GM10248 (cell line): ENCODE results near the gene RPL10.

Experiments used
- CTCF ChIA-PET: fragments of 300-600 bp; sonication (Branson Sonifier 250); formaldehyde crosslinking; extraction: SDS; loops from one replicate; lab custom pipeline; 2021; ENCODE audit warnings: antibody characterized with exemption; lab: Yijun Ruan, JAX
- POLR2A ChIA-PET: fragments of 350-650 bp; sonication (Branson Sonifier 250); formaldehyde crosslinking; extraction: SDS; loops from one replicate; lab custom pipeline; 2020; ENCODE audit warnings: antibody characterized with exemption; lab: Yijun Ruan, JAX
- DNase-seq: peaks from one replicate; pipeline ENCODE4 v3.0.0; 2012; ENCODE audit errors: extremely low spot score
- CTCF ChIP-seq: IDR thresholded peaks from 2 replicates; pipeline ENCODE4 v1.5.1; 2012; ENCODE audit warnings: mild to moderate bottlenecking, low read depth; ENCODE audit errors: extremely low read depth, missing control alignments, control extremely low read depth

The RPL10 gene

GRCh38 chrX:154379569-154379951 lies 18.6 kb upstream of the RPL10 start:
- DNase-seq: no peak
- CTCF ChIA-PET: interaction anchor here (1.0 to 1.1 kb wide), 2 partner anchors 19 to 147 kb away, joined by 3 to 4 read pairs; partner anchors contain the start of gene RPL10
- POLR2A ChIA-PET: no interaction called here

GRCh38 chrX:154380153-154380552 lies 18.0 kb upstream of the RPL10 start:
- CTCF ChIA-PET: no interaction called here
- TF ChIP-seq CTCF: no peak
- no peak for DNase-seq
- POLR2A ChIA-PET: no interaction called here

More at GRCh38 chrX:154379569-154379951, 18.6 kb upstream of the RPL10 start:
- no peak for TF ChIP-seq CTCF

- DNase-seq: no peak
- ChIA-PET CTCF (no interaction called here), POLR2A (no interaction called here)
- no peak for TF ChIP-seq CTCF
Observed at GRCh38 chrX:154380787-154381186, 17.4 kb upstream of the RPL10 start.

- no peak for TF ChIP-seq CTCF
- ChIA-PET POLR2A (no interaction called here), CTCF (no interaction called here)
- DNase-seq: no peak
Observed at GRCh38 chrX:154381271-154381670, 16.9 kb upstream of the RPL10 start.

- CTCF ChIA-PET: interaction anchor here (3.5 kb wide), 1 partner anchor 9 kb away, joined by 24 read pairs; no protein-coding TSS in a partner anchor
- POLR2A ChIA-PET: interaction anchor here (1.5 kb wide), 1 partner anchor 12 kb away, joined by 5 read pairs; no protein-coding TSS in a partner anchor
- TF ChIP-seq CTCF: no peak
Observed at GRCh38 chrX:154382483-154383069, 15.6 kb upstream of the RPL10 start.

GRCh38 chrX:154383359-154384283 lies 14.6 kb upstream of the RPL10 start:
- no peak for TF ChIP-seq CTCF
- DNase-seq: no peak
- ChIA-PET POLR2A (interaction anchor here (1.3 to 1.5 kb wide), 2 partner anchors 13 to 14 kb away, joined by 4 to 5 read pairs; partner anchors contain the start of gene RPL10), CTCF (interaction anchor here (1.1 to 3.5 kb wide), 3 partner anchors 10 to 150 kb away, joined by 3 to 24 read pairs (median 4); no protein-coding TSS in a partner anchor)

More at GRCh38 chrX:154382483-154383069, 15.6 kb upstream of the RPL10 start:
- no peak for DNase-seq
